ENCODE measurements around the gene NIPAL4. TPM values are rescaled to one million over a fixed set of nuclear protein-coding genes. Genes with fewer than 3 reads are reported as not detected.

Gene NIPAL4
- total RNA-seq, 1 experiment from 2014 or later = not detected

DNA sequence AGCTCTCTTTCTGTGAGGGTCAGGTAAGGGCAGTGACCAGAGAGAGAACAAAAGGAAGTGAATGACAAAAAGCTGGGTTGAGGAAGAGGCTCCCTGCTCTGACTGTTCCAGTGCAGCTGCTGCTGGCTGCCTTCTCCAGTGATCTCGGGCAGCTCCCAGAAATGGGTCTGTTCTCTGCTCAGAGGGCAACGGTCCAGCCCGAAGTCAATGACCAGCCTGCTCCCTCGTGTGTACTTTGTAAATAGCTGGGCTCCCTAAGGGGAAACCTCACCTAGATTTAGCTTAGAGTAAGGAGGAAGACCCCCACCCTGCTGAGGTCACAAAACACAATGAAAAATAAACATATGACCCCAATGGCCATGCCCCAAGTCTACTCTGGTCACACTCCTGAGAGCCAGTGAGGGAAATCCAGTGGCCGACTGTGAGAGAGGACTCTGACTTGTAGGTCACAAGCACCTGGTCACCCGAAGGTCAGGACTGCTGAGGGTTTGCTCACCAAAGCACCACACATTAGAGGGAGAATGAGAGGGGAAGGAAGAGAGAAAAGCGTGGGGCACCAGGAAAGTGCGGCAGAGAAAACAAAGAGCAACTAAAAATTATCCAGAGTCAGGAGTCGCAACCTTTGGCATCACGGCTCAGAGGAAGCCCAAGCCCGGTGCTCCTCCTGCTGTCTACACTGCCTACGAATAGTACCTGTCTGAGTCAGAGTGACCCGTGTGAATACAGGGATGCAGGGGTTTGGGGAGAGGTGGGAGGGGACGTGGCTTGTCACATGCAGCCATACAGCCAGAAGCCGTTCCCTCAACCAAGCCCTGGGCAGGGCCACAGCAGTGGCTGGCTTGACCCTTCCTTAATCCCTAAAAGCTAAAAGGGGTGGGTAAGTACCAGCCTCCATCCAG is 19.8 kb downstream of the NIPAL4 start:
- DNase-seq (ENCODE audit: low read depth, low spot score) (no peak), ATAC-seq (no peak)
- no peaks in the 10 kb centered on the region for H3K4me1 ChIP-seq (ENCODE audit: control insufficient read depth, insufficient read depth, low read length)
- no peaks in the 10 kb centered on the region for H3K9me3 ChIP-seq (ENCODE audit: control insufficient read depth, insufficient read depth, low read depth, low read length)
- intact Hi-C loops (cut with micrococcal nuclease; ENCODE audit: unreplicated experiment) (loop anchor here (5.0 kb wide), 1 partner anchor 138 kb away; no protein-coding TSS in a partner anchor), in situ Hi-C loops (cut with HindIII; ENCODE audit: low pct_unique_long_range_greater_than_20kb, low sequenced_read_pairs) (no loop called here)
- ChIA-PET POLR2A (no interaction called here), CTCF (interaction anchor here (0.8 kb wide), 1 partner anchor 8 kb away, joined by 4 read pairs; no protein-coding TSS in a partner anchor)
- no peak overlapping the region for H3K4me3 ChIP-seq (ENCODE audit: low read depth in 2 of 2, low read length in 2 of 2)
- TF ChIP-seq TCF7L2 (IDR thresholded peaks at IDR 0.05; ENCODE audit: low read depth, low read length) = no peak
- TF ChIP-seq, protein P1, sequence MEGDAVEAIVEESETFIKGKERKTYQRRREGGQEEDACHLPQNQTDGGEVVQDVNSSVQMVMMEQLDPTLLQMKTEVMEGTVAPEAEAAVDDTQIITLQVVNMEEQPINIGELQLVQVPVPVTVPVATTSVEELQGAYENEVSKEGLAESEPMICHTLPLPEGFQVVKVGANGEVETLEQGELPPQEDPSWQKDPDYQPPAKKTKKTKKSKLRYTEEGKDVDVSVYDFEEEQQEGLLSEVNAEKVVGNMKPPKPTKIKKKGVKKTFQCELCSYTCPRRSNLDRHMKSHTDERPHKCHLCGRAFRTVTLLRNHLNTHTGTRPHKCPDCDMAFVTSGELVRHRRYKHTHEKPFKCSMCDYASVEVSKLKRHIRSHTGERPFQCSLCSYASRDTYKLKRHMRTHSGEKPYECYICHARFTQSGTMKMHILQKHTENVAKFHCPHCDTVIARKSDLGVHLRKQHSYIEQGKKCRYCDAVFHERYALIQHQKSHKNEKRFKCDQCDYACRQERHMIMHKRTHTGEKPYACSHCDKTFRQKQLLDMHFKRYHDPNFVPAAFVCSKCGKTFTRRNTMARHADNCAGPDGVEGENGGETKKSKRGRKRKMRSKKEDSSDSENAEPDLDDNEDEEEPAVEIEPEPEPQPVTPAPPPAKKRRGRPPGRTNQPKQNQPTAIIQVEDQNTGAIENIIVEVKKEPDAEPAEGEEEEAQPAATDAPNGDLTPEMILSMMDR (IDR thresholded peaks at IDR 0.05) = no peak
- TF ChIP-seq POLR2AphosphoS5 (IDR thresholded peaks at IDR 0.05; ENCODE audit: low read depth, low read length) = no peak
- TF ChIP-seq SIN3A (IDR thresholded peaks at IDR 0.05; ENCODE audit: borderline replicate concordance, insufficient read depth, low read depth, low read length) = no peak
- H3K27me3 ChIP-seq (ENCODE audit: control insufficient read depth, insufficient read depth, low read length) = no peaks in the 10 kb centered on the region
- H3K27ac ChIP-seq (ENCODE audit: low read length) = no peak overlapping the region
- no TSS peak for BruUV-seq (replicated peaks)
- H3K36me3 ChIP-seq (ENCODE audit: control insufficient read depth, insufficient read depth, low read length) = no peaks in the 10 kb centered on the region

DNA sequence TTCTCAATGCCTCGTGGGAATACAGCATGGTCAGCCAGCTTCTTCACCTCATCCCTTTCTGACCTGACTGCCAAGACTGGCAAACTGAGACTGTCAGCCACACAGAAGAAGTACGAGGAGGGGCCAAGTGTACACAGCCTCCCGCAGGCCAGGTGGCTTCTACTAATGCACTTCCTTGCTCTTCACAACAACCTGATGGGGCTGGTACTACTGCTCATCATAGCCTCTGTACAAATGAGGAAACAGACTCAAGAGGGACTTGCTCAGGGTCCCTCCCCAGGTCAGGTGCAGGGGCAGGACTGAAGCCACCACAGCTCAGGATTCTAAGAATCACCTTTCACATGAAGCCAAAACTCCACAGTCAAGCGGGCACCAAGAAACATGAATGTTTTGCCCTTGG is 21.3 kb downstream of the NIPAL4 start:
- intact Hi-C loops (cut with micrococcal nuclease; ENCODE audit: unreplicated experiment) = no loop called here
- no TSS peak for BruUV-seq (replicated peaks)
- POLR2A ChIA-PET = no interaction called here

More for the DNA sequence above, 21.3 kb downstream of the NIPAL4 start:
- Histone ChIP-seq H3K9me3 (ENCODE audit: control insufficient read depth, insufficient read depth, low read depth, low read length) (no peaks in the 10 kb centered on the region), H3K27me3 (ENCODE audit: control insufficient read depth, insufficient read depth, low read length) (no peaks in the 10 kb centered on the region), H3K36me3 (ENCODE audit: control insufficient read depth, insufficient read depth, low read length) (no peaks in the 10 kb centered on the region), H3K4me3 (ENCODE audit: low read depth in 2 of 2, low read length in 2 of 2) (no peak overlapping the region), H3K4me1 (ENCODE audit: control insufficient read depth, insufficient read depth, low read length) (no peaks in the 10 kb centered on the region), H3K27ac (ENCODE audit: low read length) (no peak overlapping the region)
- in situ Hi-C loops (cut with HindIII; ENCODE audit: low pct_unique_long_range_greater_than_20kb, low sequenced_read_pairs) = no loop called here
- TF ChIP-seq POLR2AphosphoS5 (IDR thresholded peaks at IDR 0.05; ENCODE audit: low read depth, low read length) (no peak), SIN3A (IDR thresholded peaks at IDR 0.05; ENCODE audit: borderline replicate concordance, insufficient read depth, low read depth, low read length) (no peak), TCF7L2 (IDR thresholded peaks at IDR 0.05; ENCODE audit: low read depth, low read length) (no peak)
- TF ChIP-seq, protein P1 (IDR thresholded peaks at IDR 0.05) = no peak
- TF ChIP-seq, protein P2, sequence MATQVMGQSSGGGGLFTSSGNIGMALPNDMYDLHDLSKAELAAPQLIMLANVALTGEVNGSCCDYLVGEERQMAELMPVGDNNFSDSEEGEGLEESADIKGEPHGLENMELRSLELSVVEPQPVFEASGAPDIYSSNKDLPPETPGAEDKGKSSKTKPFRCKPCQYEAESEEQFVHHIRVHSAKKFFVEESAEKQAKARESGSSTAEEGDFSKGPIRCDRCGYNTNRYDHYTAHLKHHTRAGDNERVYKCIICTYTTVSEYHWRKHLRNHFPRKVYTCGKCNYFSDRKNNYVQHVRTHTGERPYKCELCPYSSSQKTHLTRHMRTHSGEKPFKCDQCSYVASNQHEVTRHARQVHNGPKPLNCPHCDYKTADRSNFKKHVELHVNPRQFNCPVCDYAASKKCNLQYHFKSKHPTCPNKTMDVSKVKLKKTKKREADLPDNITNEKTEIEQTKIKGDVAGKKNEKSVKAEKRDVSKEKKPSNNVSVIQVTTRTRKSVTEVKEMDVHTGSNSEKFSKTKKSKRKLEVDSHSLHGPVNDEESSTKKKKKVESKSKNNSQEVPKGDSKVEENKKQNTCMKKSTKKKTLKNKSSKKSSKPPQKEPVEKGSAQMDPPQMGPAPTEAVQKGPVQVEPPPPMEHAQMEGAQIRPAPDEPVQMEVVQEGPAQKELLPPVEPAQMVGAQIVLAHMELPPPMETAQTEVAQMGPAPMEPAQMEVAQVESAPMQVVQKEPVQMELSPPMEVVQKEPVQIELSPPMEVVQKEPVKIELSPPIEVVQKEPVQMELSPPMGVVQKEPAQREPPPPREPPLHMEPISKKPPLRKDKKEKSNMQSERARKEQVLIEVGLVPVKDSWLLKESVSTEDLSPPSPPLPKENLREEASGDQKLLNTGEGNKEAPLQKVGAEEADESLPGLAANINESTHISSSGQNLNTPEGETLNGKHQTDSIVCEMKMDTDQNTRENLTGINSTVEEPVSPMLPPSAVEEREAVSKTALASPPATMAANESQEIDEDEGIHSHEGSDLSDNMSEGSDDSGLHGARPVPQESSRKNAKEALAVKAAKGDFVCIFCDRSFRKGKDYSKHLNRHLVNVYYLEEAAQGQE (IDR thresholded peaks at IDR 0.05; ENCODE audit: insufficient read depth in 1 of 2, low read depth in 2 of 2, low read length in 1 of 2) = no peak
- ATAC-seq = no peak
- CTCF ChIA-PET = no interaction called here
- no peak for DNase-seq (ENCODE audit: low read depth, low spot score)
